Sigmoid colon (tissue), 4 donors: ENCODE measurements around the gene MRPL42.

Experiments
- POLR2A ChIP-seq, 2 donors: fragments of 450-650 bp; IDR thresholded peaks; one replicate each; pipeline ENCODE4 v1.6.1; 2016; ENCODE audit warnings: antibody characterized with exemption in 2 of 2, mild to moderate bottlenecking in 2 of 2, moderate library complexity in 2 of 2
- POLR2AphosphoS5 ChIP-seq, 4 donors: sonication (generic); formaldehyde crosslinking; IDR thresholded peaks; one replicate each; pipeline ENCODE4 v1.6.1; 2017; ENCODE audit warnings: antibody characterized with exemption in 4 of 4
- TF ChIP-seq, protein P1 (sequence below), 4 experiments: fragments of 450-650 bp in 3 of 4; fragments of 200-600 bp in 1 of 4; IDR thresholded peaks; one replicate each; pipeline ENCODE4 v1.5.1; 2016 to 2019; ENCODE audit warnings: antibody characterized with exemption in 4 of 4, mild to moderate bottlenecking in 3 of 4, moderate library complexity in 2 of 4

DNA sequence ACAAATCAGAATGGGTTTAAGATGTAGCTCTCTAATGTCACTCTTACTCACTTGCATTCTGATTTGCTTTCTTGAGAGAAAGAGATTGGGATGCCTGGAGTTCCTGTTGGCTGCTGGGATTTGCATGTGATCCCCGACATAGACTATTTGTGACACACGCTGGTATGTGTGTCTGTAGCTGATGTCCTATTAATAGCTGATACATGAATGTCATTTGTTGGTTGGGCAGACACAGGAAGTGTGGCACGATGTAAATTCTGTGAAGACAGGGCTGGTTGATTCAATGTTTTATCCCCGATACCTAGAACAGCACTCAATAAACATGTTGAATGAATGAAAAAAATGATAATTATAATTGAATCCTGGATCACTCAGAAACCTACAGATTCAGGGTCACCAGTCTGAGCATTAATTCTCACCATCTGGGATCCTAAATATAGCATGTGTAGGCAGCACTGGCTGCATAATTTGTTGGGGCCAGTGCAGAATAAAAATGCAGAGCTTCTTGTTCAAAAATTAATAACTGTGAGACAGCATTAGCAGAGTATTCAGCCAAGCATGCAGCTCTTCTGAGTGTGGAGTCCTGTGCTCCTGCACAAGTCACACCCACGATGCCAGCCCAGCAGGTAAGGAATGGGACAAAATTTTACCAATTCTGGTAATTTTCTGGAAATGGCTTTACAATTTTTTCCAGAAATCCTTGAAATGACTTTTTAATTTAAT is 69.6 kb downstream of the MRPL42 start:
- TF ChIP-seq, protein P1, sequence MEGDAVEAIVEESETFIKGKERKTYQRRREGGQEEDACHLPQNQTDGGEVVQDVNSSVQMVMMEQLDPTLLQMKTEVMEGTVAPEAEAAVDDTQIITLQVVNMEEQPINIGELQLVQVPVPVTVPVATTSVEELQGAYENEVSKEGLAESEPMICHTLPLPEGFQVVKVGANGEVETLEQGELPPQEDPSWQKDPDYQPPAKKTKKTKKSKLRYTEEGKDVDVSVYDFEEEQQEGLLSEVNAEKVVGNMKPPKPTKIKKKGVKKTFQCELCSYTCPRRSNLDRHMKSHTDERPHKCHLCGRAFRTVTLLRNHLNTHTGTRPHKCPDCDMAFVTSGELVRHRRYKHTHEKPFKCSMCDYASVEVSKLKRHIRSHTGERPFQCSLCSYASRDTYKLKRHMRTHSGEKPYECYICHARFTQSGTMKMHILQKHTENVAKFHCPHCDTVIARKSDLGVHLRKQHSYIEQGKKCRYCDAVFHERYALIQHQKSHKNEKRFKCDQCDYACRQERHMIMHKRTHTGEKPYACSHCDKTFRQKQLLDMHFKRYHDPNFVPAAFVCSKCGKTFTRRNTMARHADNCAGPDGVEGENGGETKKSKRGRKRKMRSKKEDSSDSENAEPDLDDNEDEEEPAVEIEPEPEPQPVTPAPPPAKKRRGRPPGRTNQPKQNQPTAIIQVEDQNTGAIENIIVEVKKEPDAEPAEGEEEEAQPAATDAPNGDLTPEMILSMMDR (IDR thresholded peaks at IDR 0.05), result no peak
- TF ChIP-seq POLR2AphosphoS5 (IDR thresholded peaks at IDR 0.05) (no peak), POLR2A (IDR thresholded peaks at IDR 0.05) (no peak)
